Lower lobe of right lung (tissue), 2 donors: ENCODE data around the gene LYG1. TPM values are rescaled to one million over a fixed set of nuclear protein-coding genes. Genes with fewer than 3 reads are reported as not detected.
"Not testable (repeated sequence)": the region's sequence is repeated elsewhere in the genome, so short reads cannot be mapped to it uniquely, and the experiment has no call there.

Experiments used
- ATAC-seq, 2 donors: fragments of 200-7000 bp; cut with Tn5 transposase; one replicate each; pipeline ENCODE4 v1.9.1; 2020 to 2022; ENCODE audit warnings: mild to moderate bottlenecking in 2 of 2, moderate library complexity in 2 of 2
- DNase-seq: peaks from one replicate; pipeline ENCODE4 v3.0.0-alpha.2; 2020
- H3K27ac ChIP-seq: fragments of 200-600 bp; one replicate; pipeline ENCODE4 v1.8.0; 2022
- H3K27me3 ChIP-seq: fragments of 200-600 bp; one replicate; pipeline ENCODE4 v1.8.0; 2022; ENCODE audit warnings: low read depth
- H3K36me3 ChIP-seq: fragments of 200-600 bp; one replicate; pipeline ENCODE4 v1.8.0; 2022; ENCODE audit warnings: mild to moderate bottlenecking
- H3K4me1 ChIP-seq: fragments of 200-600 bp; one replicate; pipeline ENCODE4 v1.8.0; 2022
- H3K4me3 ChIP-seq: fragments of 200-600 bp; one replicate; pipeline ENCODE4 v1.8.0; 2022; ENCODE audit warnings: mild to moderate bottlenecking
- H3K9me3 ChIP-seq: fragments of 200-600 bp; one replicate; pipeline ENCODE4 v1.8.0; 2022
- intact Hi-C: fragments of 100-400 bp; cut with DNase I; formaldehyde crosslinking; loops from one replicate; pipeline ENCODE4 v1.11.0; 2022
- total RNA-seq: library from RNA; stranded (reverse); fragmentation: NEBNext Ultra II Directional; extraction: Animal tissue kit (Norgen Biotek cat#: 25700); gene quantifications from one replicate; pipeline ENCODE4 v1.2.1, GENCODE V29; 2021
- TF ChIP-seq, protein P1 (sequence below): fragments of 200-600 bp; IDR thresholded peaks from one replicate; pipeline ENCODE4 v1.8.0; 2022; ENCODE audit warnings: antibody characterized with exemption, mild to moderate bottlenecking
- donor health status: DM: no; HTN: yes; CAD: no; lungs with severe emphysema.

LYG1 gene
- total RNA-seq, 1 donor from 2014 or later = 1.0 TPM

DNA sequence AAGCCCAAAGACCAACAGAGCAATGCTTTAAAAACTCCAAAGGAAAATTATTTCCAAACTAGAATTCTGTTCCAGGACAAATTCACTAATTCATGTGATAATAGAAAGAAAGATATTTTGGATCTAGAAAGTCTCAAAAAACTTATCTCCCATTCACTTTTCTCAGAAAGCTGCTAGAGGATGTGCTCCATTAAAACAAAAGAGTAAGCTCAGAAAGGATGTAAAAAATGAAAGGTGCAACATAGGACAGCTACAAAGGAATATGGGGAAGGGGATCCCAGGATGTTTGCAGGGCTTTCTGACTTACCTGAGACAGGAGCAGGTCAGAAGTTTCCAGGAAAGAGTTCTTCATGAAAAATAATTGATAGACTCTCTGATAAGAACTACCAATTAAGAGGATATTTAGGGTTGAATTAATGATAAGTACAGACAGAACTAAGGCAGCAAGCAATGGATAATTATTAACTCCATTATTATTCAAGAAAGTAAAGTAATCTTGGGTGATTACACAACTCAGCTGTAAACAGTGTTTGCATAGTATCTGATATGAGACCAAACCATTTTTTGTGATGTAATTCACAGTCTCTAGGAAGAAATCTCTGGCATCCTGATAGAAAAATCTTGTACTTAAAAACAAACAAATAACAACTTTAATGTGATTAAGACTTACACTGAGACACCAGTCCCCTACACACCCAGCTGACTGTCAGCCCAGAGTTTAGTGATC, 20.9 kb downstream of the LYG1 start:
- peaks cover 7% of the 10 kb centered on the region for H3K36me3 ChIP-seq
- ATAC-seq (no peak), DNase-seq (no peak)
- intact Hi-C loops = no loop called here
- TF ChIP-seq, protein P1, sequence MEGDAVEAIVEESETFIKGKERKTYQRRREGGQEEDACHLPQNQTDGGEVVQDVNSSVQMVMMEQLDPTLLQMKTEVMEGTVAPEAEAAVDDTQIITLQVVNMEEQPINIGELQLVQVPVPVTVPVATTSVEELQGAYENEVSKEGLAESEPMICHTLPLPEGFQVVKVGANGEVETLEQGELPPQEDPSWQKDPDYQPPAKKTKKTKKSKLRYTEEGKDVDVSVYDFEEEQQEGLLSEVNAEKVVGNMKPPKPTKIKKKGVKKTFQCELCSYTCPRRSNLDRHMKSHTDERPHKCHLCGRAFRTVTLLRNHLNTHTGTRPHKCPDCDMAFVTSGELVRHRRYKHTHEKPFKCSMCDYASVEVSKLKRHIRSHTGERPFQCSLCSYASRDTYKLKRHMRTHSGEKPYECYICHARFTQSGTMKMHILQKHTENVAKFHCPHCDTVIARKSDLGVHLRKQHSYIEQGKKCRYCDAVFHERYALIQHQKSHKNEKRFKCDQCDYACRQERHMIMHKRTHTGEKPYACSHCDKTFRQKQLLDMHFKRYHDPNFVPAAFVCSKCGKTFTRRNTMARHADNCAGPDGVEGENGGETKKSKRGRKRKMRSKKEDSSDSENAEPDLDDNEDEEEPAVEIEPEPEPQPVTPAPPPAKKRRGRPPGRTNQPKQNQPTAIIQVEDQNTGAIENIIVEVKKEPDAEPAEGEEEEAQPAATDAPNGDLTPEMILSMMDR = no peak
- no peaks in the 10 kb centered on the region for H3K27me3 ChIP-seq
- no peak overlapping the region for H3K4me3 ChIP-seq
- H3K27ac ChIP-seq = no peak overlapping the region
- H3K9me3 ChIP-seq = no peaks in the 10 kb centered on the region
- no peaks in the 10 kb centered on the region for H3K4me1 ChIP-seq

DNA sequence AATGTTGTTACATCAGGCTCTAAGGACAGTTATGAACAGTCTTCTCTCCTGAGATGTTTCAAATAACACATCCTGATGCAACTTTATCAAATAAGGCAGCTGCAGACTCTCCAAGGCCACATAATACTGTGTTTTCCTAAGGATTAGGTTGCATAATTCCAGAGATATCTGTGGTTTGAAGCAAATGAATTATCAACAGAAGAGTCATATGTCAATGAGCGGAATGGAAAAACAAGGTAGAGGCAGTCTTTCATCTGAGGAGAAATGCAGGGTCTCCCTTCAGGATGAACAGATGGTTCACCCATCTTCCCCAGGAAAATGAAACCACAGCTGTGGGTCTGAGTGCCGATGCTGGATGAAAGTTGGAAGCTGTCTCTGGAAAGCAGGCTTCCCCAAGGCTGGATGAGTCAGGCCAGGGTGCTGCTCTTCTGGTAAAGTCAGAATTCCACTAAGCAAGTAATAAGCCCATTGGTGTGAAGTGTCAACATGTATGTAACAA, 22.2 kb downstream of the LYG1 start:
- Histone ChIP-seq H3K27me3 (no peaks in the 10 kb centered on the region), H3K36me3 (no peaks in the 10 kb centered on the region), H3K9me3 (no peaks in the 10 kb centered on the region), H3K4me3 (no peak overlapping the region), H3K27ac (no peak overlapping the region), H3K4me1 (no peaks in the 10 kb centered on the region)
- ATAC-seq (no peak), DNase-seq (no peak)
- TF ChIP-seq, protein P1 = no peak
- intact Hi-C loops = no loop called here

GRCh38 chr2:99278195-99278765, 22.7 kb downstream of the LYG1 start:
- H3K27ac ChIP-seq, H3K9me3 ChIP-seq, H3K4me3 ChIP-seq, intact Hi-C loops, ATAC-seq, DNase-seq, H3K36me3 ChIP-seq, H3K4me1 ChIP-seq, H3K27me3 ChIP-seq: not testable (repeated sequence)

GRCh38 chr2:99275882-99276281, 25.1 kb downstream of the LYG1 start:
- Histone ChIP-seq H3K27me3 (no peaks in the 10 kb centered on the region), H3K27ac (no peak overlapping the region), H3K4me3 (no peak overlapping the region), H3K9me3 (peaks cover 7% of the 10 kb centered on the region), H3K4me1 (no peaks in the 10 kb centered on the region), H3K36me3 (no peaks in the 10 kb centered on the region)
- intact Hi-C loops = no loop called here
- TF ChIP-seq, protein P1 = no peak
- ATAC-seq (no peak), DNase-seq (no peak)

DNA sequence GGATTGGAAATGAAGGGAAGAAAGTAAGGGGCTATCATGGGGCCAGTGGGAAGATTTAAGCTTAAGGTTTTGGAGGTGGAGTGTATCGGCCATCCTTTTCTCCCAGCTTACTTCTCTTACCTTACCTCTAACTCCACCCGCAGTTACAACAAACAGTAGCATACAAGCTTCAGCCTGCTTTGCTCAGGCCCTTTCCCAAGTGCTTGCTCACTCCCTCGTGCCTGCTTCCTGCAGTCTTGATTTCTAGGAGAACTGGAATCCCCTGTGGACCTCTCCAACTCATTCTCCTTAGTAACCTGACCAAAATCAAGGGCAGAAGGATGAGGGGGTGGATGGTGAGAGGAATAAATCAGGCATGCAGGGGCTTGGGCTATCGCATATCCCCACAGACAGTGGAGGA, 39.8 kb downstream of the LYG1 start:
- intact Hi-C loops = no loop called here
- no peaks in the 10 kb centered on the region for H3K27me3 ChIP-seq
- H3K27ac ChIP-seq = no peak overlapping the region
- H3K36me3 ChIP-seq = no peaks in the 10 kb centered on the region
- ATAC-seq = no peak
- H3K9me3 ChIP-seq = no peaks in the 10 kb centered on the region
- H3K4me1 ChIP-seq = no peaks in the 10 kb centered on the region
- no peak for DNase-seq
- no peak overlapping the region for H3K4me3 ChIP-seq
- TF ChIP-seq, protein P1 = no peak

- Histone ChIP-seq H3K4me3 (no peak overlapping the region), H3K4me1 (no peaks in the 10 kb centered on the region), H3K9me3 (no peaks in the 10 kb centered on the region), H3K36me3 (no peaks in the 10 kb centered on the region), H3K27ac (no peak overlapping the region), H3K27me3 (no peaks in the 10 kb centered on the region)
- ATAC-seq (no peak), DNase-seq (no peak)
- TF ChIP-seq, protein P1 = no peak
- intact Hi-C loops = no loop called here
These were observed 40.8 kb downstream of the LYG1 start for GRCh38 chr2:99260184-99260583.
